ENCODE data around the gene MAP7D1.

MAP7D1 gene

GRCh38 chr1:36126797-36127500, 29.0 kb upstream of the MAP7D1 start:
- DNase-seq (ENCODE audit: low read depth in 3 of 3), result no peak

DNA sequence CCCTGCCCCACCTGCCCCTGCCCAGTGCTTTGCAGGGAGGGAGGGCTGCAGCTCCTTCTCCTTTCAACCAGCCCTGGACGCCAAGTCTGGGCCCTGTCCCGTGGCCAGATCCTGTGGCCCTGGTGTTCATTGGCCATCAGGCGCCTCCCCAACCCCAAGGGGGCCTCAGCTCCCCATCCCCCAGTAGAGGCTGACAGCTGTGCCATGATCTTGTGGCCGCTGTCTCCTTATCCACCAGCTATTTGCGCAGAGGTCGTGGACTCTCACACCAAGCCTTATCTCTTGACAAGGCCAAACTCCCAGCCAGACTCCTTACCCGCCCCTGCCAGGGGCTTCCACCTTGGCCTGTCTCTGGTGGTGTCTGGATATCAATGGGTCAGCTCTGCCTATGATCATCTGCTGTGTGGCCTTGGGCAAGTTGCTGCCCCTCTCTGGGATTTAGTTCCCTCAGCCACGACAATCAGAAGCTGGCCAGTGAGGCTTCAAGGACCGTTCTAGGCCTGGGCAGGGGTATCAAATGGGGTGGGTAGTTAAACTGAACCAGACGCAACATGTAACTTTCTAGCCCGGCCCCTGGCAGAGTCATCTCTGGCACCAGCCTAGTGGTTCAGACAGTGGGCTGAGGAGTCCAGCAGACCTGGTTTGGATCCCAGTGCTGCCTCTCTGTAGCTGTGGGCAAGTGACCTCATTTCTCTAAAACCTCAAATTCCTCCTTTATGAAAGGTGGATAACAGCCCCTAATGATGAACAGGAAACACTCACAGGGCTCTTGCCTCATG, 27.6 kb upstream of the MAP7D1 start:
- DNase-seq (ENCODE audit: low read depth in 3 of 3), result no peak

GRCh38 chr1:36128905-36129206, 27.1 kb upstream of the MAP7D1 start:
- DNase-seq (ENCODE audit: low read depth in 3 of 3), result no peak

- no peak for DNase-seq (ENCODE audit: low read depth in 3 of 3)
Measured at GRCh38 chr1:36132029-36132428, 23.9 kb upstream of the MAP7D1 start.

DNA sequence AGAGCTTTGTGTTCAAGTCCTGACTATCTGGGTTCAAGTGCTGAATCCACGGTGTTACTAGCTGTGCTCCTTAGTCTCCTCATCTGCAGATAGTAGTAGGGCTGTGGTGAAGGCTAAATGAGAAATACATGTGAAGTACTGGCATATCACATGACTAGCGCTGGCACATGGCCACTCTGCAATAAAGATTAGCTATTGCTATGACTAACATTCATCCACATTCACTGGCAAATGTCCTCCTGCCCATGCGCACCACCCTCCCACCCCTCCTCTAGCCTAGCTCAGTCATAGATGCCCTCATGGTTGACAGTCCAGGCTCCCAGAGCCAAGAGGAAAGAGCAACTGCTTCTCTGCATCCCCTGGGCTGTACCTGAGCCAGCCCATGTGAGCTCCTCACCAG, 22.5 kb upstream of the MAP7D1 start:
- no peak for DNase-seq (ENCODE audit: low read depth in 3 of 3)

DNA sequence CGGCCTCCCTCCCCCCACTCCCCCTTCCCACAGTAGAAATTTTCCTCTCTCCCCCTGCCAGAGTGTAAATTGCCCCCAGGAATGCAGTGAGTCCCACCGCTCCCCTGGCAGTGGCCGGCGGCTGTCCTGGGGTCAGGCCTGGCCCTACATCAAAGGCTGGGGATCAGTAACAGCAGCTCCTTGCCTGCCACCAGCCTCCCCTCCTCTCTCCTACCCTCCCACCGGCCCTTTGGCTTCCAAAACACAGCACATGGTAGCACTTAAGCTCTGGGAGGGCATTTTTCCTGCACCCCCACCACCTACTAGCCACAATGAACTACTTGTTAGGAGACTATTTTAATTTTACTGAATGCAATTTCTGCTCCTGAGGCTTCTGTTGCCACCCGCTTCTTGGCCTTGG, 21.9 kb upstream of the MAP7D1 start:
- no peak for DNase-seq (ENCODE audit: low read depth in 3 of 3)

DNA sequence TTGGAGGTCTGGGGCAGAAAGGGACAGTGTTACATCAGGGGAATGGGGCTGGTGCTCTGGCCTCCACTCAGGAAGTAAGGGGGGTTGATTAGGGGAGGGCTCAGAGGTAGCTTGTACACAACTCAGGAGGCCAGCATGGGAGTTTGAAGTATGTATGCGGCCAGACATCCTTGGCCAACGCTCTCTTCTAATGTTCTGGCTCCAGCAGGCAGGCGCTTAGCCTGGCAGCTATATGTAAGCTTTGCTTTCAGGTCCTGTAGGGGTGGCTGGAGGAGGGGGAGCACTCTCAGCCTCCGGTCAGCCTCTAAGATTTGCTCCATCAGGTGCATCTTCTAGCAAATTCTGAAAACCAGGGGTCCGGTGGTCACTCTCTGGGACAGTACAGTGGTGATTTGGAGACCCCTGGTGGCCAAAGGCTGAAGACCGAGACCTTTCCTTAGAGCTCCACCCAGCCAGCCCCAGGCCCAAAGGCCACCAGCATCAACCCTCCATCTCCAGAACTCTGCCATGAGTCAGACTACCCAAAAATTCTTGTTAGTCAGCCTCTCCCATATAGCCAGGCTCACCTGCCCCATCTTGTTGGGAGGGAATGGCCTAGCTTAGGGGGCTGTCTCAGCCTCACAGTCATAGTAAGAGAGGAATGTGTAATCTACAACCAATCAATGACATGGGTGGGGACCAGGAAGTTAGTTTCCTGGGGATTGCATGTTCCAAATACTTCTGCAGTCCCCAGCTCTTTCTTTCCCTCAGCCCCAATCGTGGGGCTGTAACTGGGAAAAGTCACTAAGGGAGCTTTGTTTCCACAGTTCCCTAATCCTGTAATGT, 21.2 kb upstream of the MAP7D1 start:
- DNase-seq (ENCODE audit: low read depth in 3 of 3), result no peak

DNA sequence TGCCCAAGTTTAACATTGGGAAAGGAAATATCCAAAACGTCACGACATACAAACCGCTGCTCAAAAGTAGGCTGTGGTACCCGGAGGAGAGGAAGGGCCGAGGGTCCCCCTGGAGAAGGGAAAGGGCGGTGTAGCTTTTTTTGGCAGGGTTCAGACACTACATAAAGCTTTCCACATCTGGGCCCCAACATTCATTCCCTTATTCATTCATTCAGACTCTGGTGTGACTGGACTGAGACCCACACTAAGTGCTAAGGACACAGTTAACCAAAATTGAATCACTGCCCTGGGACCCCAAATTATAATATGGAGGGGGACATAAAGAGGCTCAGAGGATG, 20.7 kb upstream of the MAP7D1 start:
- no peak for DNase-seq (ENCODE audit: low read depth in 3 of 3)

DNA sequence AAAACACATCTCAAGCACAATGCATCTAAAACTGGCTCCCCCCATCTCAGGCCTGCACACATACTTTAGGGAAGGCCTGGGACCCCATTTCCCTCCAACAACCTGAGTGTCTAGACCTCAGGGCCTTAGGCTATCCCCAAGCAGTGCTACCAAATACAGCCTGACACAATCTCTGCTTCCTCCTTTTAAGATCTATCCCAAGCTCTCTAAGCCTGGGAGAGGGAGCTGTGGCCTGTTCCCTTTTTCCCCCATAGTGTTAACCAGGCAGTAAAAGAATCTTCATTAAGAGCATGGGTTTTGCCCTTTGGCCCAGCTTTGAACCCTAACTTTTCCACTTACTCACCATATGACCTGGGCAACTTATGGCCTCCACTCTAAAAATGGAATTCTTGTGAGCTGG, 20.2 kb upstream of the MAP7D1 start:
- no peak for DNase-seq (ENCODE audit: low read depth in 3 of 3)

DNA sequence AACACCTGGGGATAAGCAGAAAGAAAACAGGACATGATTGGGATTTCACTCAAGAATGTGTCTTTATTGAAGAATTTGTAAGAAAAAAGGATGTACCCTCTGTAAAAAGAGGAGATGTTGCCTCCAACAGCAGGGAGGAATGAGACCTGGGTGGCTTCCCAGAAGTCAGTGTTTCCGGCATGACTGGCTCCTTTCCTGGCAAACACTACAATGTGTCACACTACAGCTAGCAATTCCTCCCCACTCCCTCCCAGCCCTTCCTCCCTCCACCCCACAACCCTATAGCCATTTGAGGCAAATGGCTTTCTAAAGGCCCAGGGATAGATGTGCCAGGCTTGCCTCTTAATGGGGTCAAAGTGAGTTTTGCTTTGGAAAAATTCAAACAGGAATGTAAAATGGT, 19.4 kb upstream of the MAP7D1 start:
- no peak for DNase-seq (ENCODE audit: low read depth in 3 of 3)

DNA sequence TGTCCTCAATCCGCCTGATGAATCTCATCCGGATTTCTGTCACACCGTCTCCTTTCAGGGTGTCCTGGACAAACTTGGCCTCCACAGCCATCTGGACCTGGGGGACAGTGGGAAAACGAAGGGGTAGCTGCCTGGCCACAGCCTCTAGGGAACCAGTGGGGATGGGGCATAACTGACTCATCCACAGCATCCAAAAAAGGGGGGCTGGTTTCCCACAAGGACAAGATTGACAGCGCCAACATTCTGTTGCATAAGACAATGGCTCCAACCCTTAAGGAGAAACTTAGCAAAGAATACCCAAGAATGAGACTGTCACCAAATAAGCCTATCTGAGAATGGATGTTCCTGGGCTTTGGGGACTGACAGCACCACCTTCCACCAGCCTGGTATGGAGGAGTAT, 18.7 kb upstream of the MAP7D1 start:
- no peak for DNase-seq (ENCODE audit: low read depth in 3 of 3)

DNA sequence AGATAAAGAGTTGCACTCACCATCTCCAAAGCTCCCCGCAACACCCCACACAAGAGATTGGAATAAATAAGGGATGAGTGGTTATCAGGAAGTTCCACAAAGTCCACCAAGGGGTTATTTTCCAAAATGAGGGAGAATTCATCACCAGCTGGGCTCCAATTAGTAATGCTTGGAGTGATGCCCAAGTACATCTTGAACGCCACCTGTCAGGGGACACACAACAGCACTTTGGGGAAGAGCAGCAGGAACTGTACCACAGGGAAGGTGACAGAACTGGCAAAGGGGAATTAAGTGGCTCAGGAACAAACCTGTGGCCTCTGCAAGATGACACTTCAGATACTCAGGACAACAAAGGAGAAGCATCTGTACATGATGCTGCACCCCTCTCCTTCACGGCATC, 18.2 kb upstream of the MAP7D1 start:
- DNase-seq (ENCODE audit: low read depth in 3 of 3), result no peak

- no peak for DNase-seq (ENCODE audit: low read depth in 3 of 3)
Measured at GRCh38 chr1:36139521-36139920, 16.4 kb upstream of the MAP7D1 start.

DNA sequence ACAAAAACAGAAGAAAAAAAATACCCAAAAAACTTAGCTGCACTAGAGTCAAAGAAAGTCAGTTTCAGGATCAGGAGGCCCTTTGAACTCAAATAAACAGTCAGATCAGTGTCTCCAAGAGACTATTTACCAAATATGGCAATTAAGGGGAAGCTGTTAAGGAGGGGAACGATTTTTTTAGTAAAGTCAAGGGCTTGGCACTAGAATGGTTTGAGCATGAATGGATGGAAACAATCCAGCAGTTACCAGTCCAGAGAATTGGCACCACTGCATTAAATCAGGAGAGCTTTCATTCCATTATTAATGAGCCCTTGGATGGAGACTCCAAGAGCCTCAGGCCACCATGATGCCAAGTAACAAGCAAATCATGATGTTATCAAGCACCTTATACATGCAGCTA, 13.8 kb upstream of the MAP7D1 start:
- DNase-seq (ENCODE audit: low read depth in 3 of 3), result no peak

GRCh38 chr1:36143424-36143823, 12.5 kb upstream of the MAP7D1 start:
- DNase-seq (ENCODE audit: low read depth in 3 of 3), result no peak

DNA sequence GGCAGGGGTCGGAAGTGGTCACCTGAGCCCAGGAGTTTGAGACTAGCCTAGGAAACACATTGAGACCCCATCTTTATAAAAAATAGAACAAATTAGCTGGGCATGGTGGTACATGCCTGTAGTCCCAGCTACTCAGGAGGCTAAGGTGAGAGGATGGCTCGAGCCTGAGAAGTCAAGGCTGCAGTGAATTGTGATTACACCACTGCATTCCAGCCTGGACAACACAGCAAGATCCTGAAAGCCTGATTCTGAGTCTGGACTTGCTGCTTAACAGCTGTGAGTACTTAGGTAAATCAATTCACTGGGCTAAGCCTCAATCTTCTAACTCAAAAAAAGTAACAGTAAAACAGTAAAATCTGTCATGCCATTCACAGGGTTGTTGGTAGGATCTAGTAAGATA, 11.5 kb upstream of the MAP7D1 start:
- DNase-seq (ENCODE audit: low read depth in 3 of 3), result no peak

DNA sequence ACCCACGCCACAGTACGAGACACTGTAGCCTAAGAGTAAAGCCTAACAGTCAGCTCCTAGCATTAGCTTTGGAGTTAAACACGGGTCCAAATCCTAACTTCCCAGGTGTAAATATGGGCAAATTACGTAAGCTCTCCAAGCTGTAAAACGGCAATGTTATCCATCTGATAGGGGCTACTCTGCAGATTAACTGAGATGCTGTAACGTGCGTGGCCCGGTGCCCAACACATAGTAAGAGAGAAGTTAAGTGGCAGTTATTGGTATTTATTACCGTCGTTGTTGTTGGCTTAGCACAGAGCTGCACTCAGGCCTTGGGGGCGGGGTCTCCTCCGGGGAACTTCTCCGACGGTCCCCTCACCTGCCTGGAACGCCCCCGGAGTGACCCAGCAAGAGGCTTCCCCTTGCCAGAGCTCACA, 7.1 kb upstream of the MAP7D1 start:
- DNase-seq (ENCODE audit: low read depth in 3 of 3), result no peak

DNA sequence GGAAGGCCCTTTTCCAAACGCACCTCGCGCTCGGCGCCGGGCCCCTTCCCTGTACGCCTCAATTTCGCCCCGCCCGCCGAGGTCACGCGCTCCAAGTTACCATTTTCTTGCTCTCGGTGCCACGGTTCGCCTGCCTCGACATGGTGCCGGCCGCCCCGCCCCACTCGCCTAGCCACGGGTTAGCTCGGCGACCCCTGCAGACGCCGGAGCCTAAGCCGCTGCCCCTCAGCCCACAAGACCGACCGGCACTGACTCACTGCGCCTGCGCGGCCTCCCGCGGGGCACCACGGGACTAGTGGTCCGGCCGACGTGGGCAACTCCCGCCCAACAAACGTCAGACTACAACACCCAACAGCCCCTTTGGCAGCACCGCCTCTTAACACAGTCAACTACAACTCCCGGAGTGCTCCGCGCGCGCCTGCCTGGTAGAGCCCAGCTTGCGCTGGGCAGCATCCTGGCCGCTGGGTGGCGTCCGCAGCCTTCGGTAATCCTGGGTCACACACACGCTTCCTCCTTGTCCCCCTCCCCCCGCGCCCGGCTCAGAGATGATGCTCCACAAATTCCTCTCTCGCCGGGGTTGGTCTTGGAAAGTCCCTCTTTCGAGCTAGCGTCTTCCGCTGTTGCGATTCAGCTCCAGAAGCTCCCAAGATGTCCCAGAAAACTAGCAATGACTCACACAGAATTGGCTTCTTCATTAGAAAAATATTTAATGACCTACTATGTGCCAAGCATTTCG, 6.6 kb upstream of the MAP7D1 start, which contains the start of gene TRAPPC3:
TSS of gene TRAPPC3 (minus strand) at position 250 of the 736 bp plus-strand sequence. CDS start at position 142, 108 bp downstream.
- peak; percentile 97 to 99 (median 99) for DNase-seq (ENCODE audit: low read depth in 3 of 3)

DNA sequence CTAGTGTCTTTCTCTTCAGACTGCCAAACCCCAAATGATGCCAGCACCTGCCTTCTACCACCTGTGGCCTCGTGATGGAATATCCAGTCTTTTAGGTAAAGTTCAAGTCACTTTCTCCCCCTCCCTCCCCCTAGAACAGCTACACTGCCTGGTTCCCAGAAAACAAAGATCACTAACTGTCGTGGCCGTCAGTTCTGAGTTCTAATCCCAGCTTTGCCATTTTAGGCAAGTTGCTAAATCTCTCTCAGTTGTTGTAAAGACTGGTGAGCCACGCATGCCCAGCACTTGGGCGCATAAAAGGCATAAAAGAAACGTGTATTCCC, 6.0 kb upstream of the MAP7D1 start:
- no peak for DNase-seq (ENCODE audit: low read depth in 3 of 3)

- DNase-seq (ENCODE audit: low read depth in 3 of 3), result peak in 2 of 3 experiments; percentile 41 to 59
Measured at GRCh38 chr1:36150296-36151133, 5.4 kb upstream of the MAP7D1 start.

GRCh38 chr1:36151134-36151844, 4.7 kb upstream of the MAP7D1 start:
- no peak for DNase-seq (ENCODE audit: low read depth in 3 of 3)
